HCT116 (cell line): ENCODE data around the gene FLCN. TPM values are rescaled to one million over a fixed set of nuclear protein-coding genes. Genes with fewer than 3 reads are reported as not detected.

Source experiments
- ATAC-seq: fragments of 200-7000 bp; cut with Tn5 transposase; 2 replicates; pipeline ENCODE4 v1.9.1; 2020; ENCODE audit warnings: mild to moderate bottlenecking, moderate library complexity
- BruUV-seq: library from RNA; stranded (reverse); fragments of 400-500 nt; replicated peaks from 2 replicates; lab custom pipeline; 2021; lab: Mats Ljungman, UMichigan
- CTCF ChIA-PET: fragments of 300-600 bp; sonication (Branson Sonifier 250); formaldehyde crosslinking; loops from one replicate; lab custom pipeline; 2021; ENCODE audit warnings: antibody characterized with exemption; lab: Charles Lee
- POLR2A ChIA-PET: fragments of 300-600, 350-600 bp; sonication (Branson Sonifier 250); formaldehyde crosslinking; loops from one replicate; lab custom pipeline; 2021; ENCODE audit warnings: antibody characterized with exemption; lab: Charles Lee
- RAD21 ChIA-PET, 2 experiments: fragments of 300-600 bp; sonication (Branson Sonifier 250); formaldehyde crosslinking; loops; one replicate each; lab custom pipeline; 2023; ENCODE audit warnings: low total read pairs in 2 of 2; ENCODE audit not compliant: uncharacterized antibody in 2 of 2, unreplicated experiment in 2 of 2, low non-redundant PET in 1 of 2; lab: Charles Lee
- DNase-seq: peaks from one replicate; pipeline ENCODE4 v3.0.0-alpha.2; 2010; ENCODE audit warnings: low read depth, low spot score
- H2AFZ ChIP-seq: fragments of 200-600 bp; shearing (Covaris generic), sonication (generic); 2 replicates; pipeline ENCODE4 v1.6.1; 2017; ENCODE audit warnings: low read depth, mixed run types, mixed read lengths, antibody characterized with exemption, low read length; ENCODE audit not compliant: poor library complexity, severe bottlenecking
- H3K27ac ChIP-seq: 2 replicates; pipeline ENCODE4 v1.5.1; 2012; ENCODE audit warnings: low read depth, low read length
- H3K27me3 ChIP-seq: fragments of 200-600 bp; sonication (generic); 2 replicates; pipeline ENCODE4 v1.6.1; 2016; ENCODE audit warnings: mixed run types, low read length, mixed read lengths; ENCODE audit not compliant: insufficient read depth
- H3K36me3 ChIP-seq, 2 experiments: fragments of 200-500 bp in 1 of 2; fragments of 200-600 bp in 1 of 2; sonication (Bioruptor generic) in 1 of 2; sonication (generic) in 1 of 2; 2 replicates each; pipeline versions ENCODE4 v1.5.1 to v1.6.1; 2014 to 2016; ENCODE audit warnings: low read length in 2 of 2, inconsistent platforms in 1 of 2, mixed read lengths in 1 of 2, mixed run types in 1 of 2; ENCODE audit not compliant: insufficient read depth in 2 of 2, control insufficient read depth in 1 of 2
- H3K4me1 ChIP-seq, 2 experiments: fragments of 200-600 bp in 1 of 2; sonication (generic) in 1 of 2; 2 replicates each; pipeline versions ENCODE4 v1.5.1 to v1.6.1; 2012 to 2017; ENCODE audit warnings: low read length in 2 of 2, inconsistent platforms in 1 of 2, mild to moderate bottlenecking in 1 of 2, mixed read lengths in 1 of 2, mixed run types in 1 of 2, moderate library complexity in 1 of 2; ENCODE audit not compliant: insufficient read depth in 2 of 2, control insufficient read depth in 1 of 2
- H3K4me2 ChIP-seq: fragments of 200-600 bp; sonication (generic); 2 replicates; pipeline ENCODE4 v1.6.1; 2017; ENCODE audit warnings: mixed run types, low read length, mixed read lengths
- H3K4me3 ChIP-seq, 2 experiments: fragments of 200-600 bp in 1 of 2; sonication (generic) in 1 of 2; replicated peaks in 1 of 2; 2 replicates each; pipeline ENCODE4 v1.5.1; 2011 to 2016; ENCODE audit warnings: low read length in 2 of 2, control low read depth in 1 of 2, low read depth in 1 of 2, mild to moderate bottlenecking in 1 of 2, mixed read lengths in 1 of 2, mixed run types in 1 of 2
- H3K79me2 ChIP-seq: fragments of 200-600 bp; sonication (generic); 2 replicates; pipeline ENCODE4 v1.6.1; 2017; ENCODE audit warnings: mild to moderate bottlenecking, mixed run types, low read length, moderate library complexity, mixed read lengths; ENCODE audit not compliant: insufficient read depth
- H3K9ac ChIP-seq: fragments of 200-600 bp; sonication (generic); 2 replicates; pipeline ENCODE4 v1.6.1; 2016; ENCODE audit warnings: low read length, mixed read lengths
- H3K9me2 ChIP-seq: fragments of 200-600 bp; sonication (generic), shearing (Covaris generic); 2 replicates; pipeline ENCODE4 v1.6.1; 2017; ENCODE audit warnings: mixed run types, mild to moderate bottlenecking, moderate library complexity; ENCODE audit not compliant: insufficient read depth
- H3K9me3 ChIP-seq, 2 experiments: fragments of 200-500 bp in 1 of 2; fragments of 200-600 bp in 1 of 2; sonication (Bioruptor generic) in 1 of 2; sonication (generic) in 1 of 2; 2 replicates each; pipeline ENCODE4 v1.6.1; 2014 to 2017; ENCODE audit warnings: low read length in 2 of 2, mixed read lengths in 2 of 2, inconsistent platforms in 1 of 2, low read depth in 1 of 2, mild to moderate bottlenecking in 1 of 2, mixed run types in 1 of 2, moderate library complexity in 1 of 2; ENCODE audit not compliant: control insufficient read depth in 1 of 2, insufficient read depth in 1 of 2
- H4K20me1 ChIP-seq: fragments of 200-600 bp; sonication (generic), shearing (Covaris generic); 2 replicates; pipeline ENCODE4 v1.6.1; 2017; ENCODE audit warnings: mixed run types, mild to moderate bottlenecking, moderate library complexity; ENCODE audit not compliant: insufficient read depth
- CBX3 ChIP-seq: IDR thresholded peaks from 2 replicates; pipeline ENCODE4 v1.6.1; 2012; ENCODE audit warnings: low read depth
- CEBPB ChIP-seq: IDR thresholded peaks from 2 replicates; pipeline ENCODE4 v1.6.1; 2012; ENCODE audit warnings: low read depth
- CTCF ChIP-seq, 3 experiments: fragments of 200-600 bp in 1 of 3; sonication (generic) in 1 of 3; IDR thresholded peaks in 2 of 3; conservative IDR thresholded peaks in 1 of 3; 2 replicates each; pipeline ENCODE4 v1.5.1; 2012 to 2017; ENCODE audit warnings: low read depth in 2 of 3, low read length in 2 of 3, antibody characterized with exemption in 1 of 3, borderline replicate concordance in 1 of 3, control low read depth in 1 of 3, mild to moderate bottlenecking in 1 of 3, mixed read lengths in 1 of 3, mixed run types in 1 of 3, moderate library complexity in 1 of 3; ENCODE audit not compliant: insufficient read depth in 1 of 3
- ELF1 ChIP-seq: IDR thresholded peaks from 2 replicates; pipeline ENCODE4 v1.6.1; 2012; ENCODE audit warnings: low read depth, borderline replicate concordance
- EZH2phosphoT487 ChIP-seq: fragments of 200-600 bp; IDR thresholded peaks from 2 replicates; pipeline ENCODE4 v1.6.1; 2018; ENCODE audit warnings: antibody characterized with exemption, borderline replicate concordance
- FOSL1 ChIP-seq: IDR thresholded peaks from 2 replicates; pipeline ENCODE4 v1.6.1; 2012; ENCODE audit warnings: low read depth
- JUND ChIP-seq: IDR thresholded peaks from 2 replicates; pipeline ENCODE4 v1.6.1; 2012
- POLR2A ChIP-seq: IDR thresholded peaks from 2 replicates; pipeline ENCODE4 v1.7.0; 2011; ENCODE audit warnings: borderline replicate concordance; ENCODE audit not compliant: insufficient read depth, insufficient read length; ENCODE audit errors: extremely low read depth
- POLR2AphosphoS5 ChIP-seq: IDR thresholded peaks from 2 replicates; pipeline ENCODE4 v1.6.1; 2011; ENCODE audit warnings: mild to moderate bottlenecking, low read depth, low read length, moderate library complexity
- REST ChIP-seq: IDR thresholded peaks from 2 replicates; pipeline ENCODE4 v1.6.1; 2012; ENCODE audit warnings: low read depth
- SP1 ChIP-seq: IDR thresholded peaks from 2 replicates; pipeline ENCODE4 v1.6.1; 2012; ENCODE audit warnings: low read depth
- intact Hi-C: fragments of 100-400 bp; cut with micrococcal nuclease; formaldehyde crosslinking; loops from 2 replicates; pipeline ENCODE4 v1.10.0; 2022
- total RNA-seq: library from RNA; stranded (reverse); gene quantifications from one replicate; pipeline ENCODE4 v1.2.1, GENCODE V29; 2021; ENCODE audit not compliant: unreplicated experiment

Gene FLCN
- total RNA-seq, 1 experiment from 2014 or later = 23.7 TPM

- H3K4me2 ChIP-seq = no peak overlapping the region
- H3K79me2 ChIP-seq = peaks cover 3% of the 10 kb centered on the region; the same call in 1 of the 2 replicates
- intact Hi-C loops = no loop called here
- H3K36me3 ChIP-seq = peaks cover 33 to 43% of the 10 kb centered on the region in 2 experiments; a peak in 3 of 4 replicates
- RAD21 ChIA-PET = no interaction called here
- no peaks in the 10 kb centered on the region for H4K20me1 ChIP-seq
- H3K9me3 ChIP-seq = no peaks in the 10 kb centered on the region
- POLR2A ChIA-PET = no interaction called here
- H3K9me2 ChIP-seq = no peaks in the 10 kb centered on the region
- H3K4me3 ChIP-seq = no peak overlapping the region
- H3K9ac ChIP-seq = no peak overlapping the region
- ATAC-seq (no peak), DNase-seq (no peak)
- BruUV-seq = no TSS peak
- no peaks in the 10 kb centered on the region for H3K27me3 ChIP-seq
- H3K4me1 ChIP-seq = no peaks in the 10 kb centered on the region
- H2AFZ ChIP-seq = no peak overlapping the region
- no peak overlapping the region for H3K27ac ChIP-seq
- no peak for TF ChIP-seq CEBPB
- no peak for TF ChIP-seq POLR2AphosphoS5
- no peak for TF ChIP-seq REST
- TF ChIP-seq POLR2A = no peak
- no peak for TF ChIP-seq ELF1
- TF ChIP-seq CTCF (IDR thresholded peaks at IDR 0.05 in 2 of 3, conservative IDR thresholded peaks at IDR 0.05 in 1 of 3; ENCODE audit: borderline replicate concordance in 1 of 3, insufficient read depth in 1 of 3, low read depth in 2 of 3, low read length in 2 of 3) = no peak
- TF ChIP-seq EZH2phosphoT487 = no peak
- TF ChIP-seq CBX3 = no peak
- no peak for TF ChIP-seq JUND
- no peak for TF ChIP-seq SP1
- TF ChIP-seq FOSL1 = no peak
- TF ChIP-seq, all 23 proteins: peak for 0
- CTCF ChIA-PET = no interaction called here
Observed at GRCh38 chr17:17253406-17253805, 16.4 kb upstream of the FLCN start.
